HEK293 (cell line): ENCODE results near the gene LRBA.

ENCODE experiments used
- CTCF ChIA-PET: fragments of 350-600 bp; formaldehyde crosslinking; extraction: SDS; loops from one replicate; lab custom pipeline; 2021; ENCODE audit warnings: antibody characterized with exemption; lab: Yijun Ruan, JAX
- POLR2A ChIA-PET: fragments of 300-600 bp; formaldehyde crosslinking; extraction: SDS; loops from one replicate; lab custom pipeline; 2020; ENCODE audit warnings: antibody characterized with exemption, inconsistent platforms; lab: Yijun Ruan, JAX
- H3K27ac ChIP-seq: fragments of 200-500 bp; sonication (Bioruptor generic); 2 replicates; pipeline ENCODE4 v1.5.1; 2014; ENCODE audit warnings: low read depth, low read length, control low read depth, inconsistent platforms; ENCODE audit errors: extremely low read depth
- H3K36me3 ChIP-seq, 2 experiments: fragments of 200-500 bp in 1 of 2; sonication (Bioruptor generic) in 1 of 2; 1 replicate in 1 of 2; 2 replicates in 1 of 2; pipeline ENCODE4 v1.5.1; 2014 to 2017; ENCODE audit warnings: inconsistent platforms in 2 of 2, low read length in 2 of 2; ENCODE audit not compliant: control insufficient read depth in 2 of 2, insufficient read depth in 1 of 2
- H3K4me1 ChIP-seq: fragments of 200-500 bp; sonication (Bioruptor generic); 2 replicates; pipeline ENCODE4 v1.5.1; 2014; ENCODE audit warnings: mild to moderate bottlenecking, low read length, inconsistent platforms; ENCODE audit not compliant: control insufficient read depth, insufficient read depth
- H3K4me3 ChIP-seq: 2 replicates; pipeline ENCODE4 v1.5.1; 2011; ENCODE audit warnings: low read depth, mild to moderate bottlenecking, control low read depth, low read length, moderate library complexity
- H3K9me3 ChIP-seq: fragments of 200-500 bp; sonication (Bioruptor generic); 2 replicates; pipeline ENCODE4 v1.5.1; 2014; ENCODE audit warnings: low read depth, low read length, inconsistent platforms; ENCODE audit not compliant: control insufficient read depth, insufficient read depth
- BCL11B ChIP-seq: fragments of 450-650 bp; formaldehyde crosslinking; IDR thresholded peaks from 2 replicates; pipeline ENCODE4 v1.5.1; 2016; ENCODE audit warnings: low read depth, missing biosample characterization, missing genetic modification characterization
- GLI4 ChIP-seq: fragments of 450-650 bp; formaldehyde crosslinking; IDR thresholded peaks from 2 replicates; pipeline ENCODE4 v1.5.1; 2016; ENCODE audit warnings: missing biosample characterization, missing genetic modification characterization
- KLF9 ChIP-seq: fragments of 450-650 bp; formaldehyde crosslinking; IDR thresholded peaks from 2 replicates; pipeline ENCODE4 v1.5.1; 2016; ENCODE audit warnings: missing biosample characterization, missing genetic modification characterization, low read depth
- ZBTB1 ChIP-seq: fragments of 450-650 bp; formaldehyde crosslinking; IDR thresholded peaks from 2 replicates; pipeline ENCODE4 v1.5.1; 2016; ENCODE audit warnings: missing biosample characterization, missing genetic modification characterization
- ZBTB7A ChIP-seq: fragments of 450-650 bp; formaldehyde crosslinking; IDR thresholded peaks from 2 replicates; pipeline ENCODE4 v1.5.1; 2016; ENCODE audit warnings: low read depth, missing biosample characterization, missing genetic modification characterization
- ZFP41 ChIP-seq: fragments of 450-650 bp; formaldehyde crosslinking; IDR thresholded peaks from 2 replicates; pipeline ENCODE4 v1.5.1; 2016; ENCODE audit warnings: missing biosample characterization, missing genetic modification characterization, borderline replicate concordance
- ZFP69B ChIP-seq: fragments of 450-650 bp; formaldehyde crosslinking; IDR thresholded peaks from 2 replicates; pipeline ENCODE4 v1.5.1; 2016; ENCODE audit warnings: missing biosample characterization, missing genetic modification characterization
- ZNF214 ChIP-seq: fragments of 450-650 bp; formaldehyde crosslinking; IDR thresholded peaks from 2 replicates; pipeline ENCODE4 v1.5.1; 2017; ENCODE audit warnings: missing biosample characterization, mild to moderate bottlenecking, missing genetic modification characterization, borderline replicate concordance
- ZNF239 ChIP-seq: fragments of 450-650 bp; formaldehyde crosslinking; IDR thresholded peaks from 2 replicates; pipeline ENCODE4 v1.5.1; 2016; ENCODE audit warnings: missing biosample characterization, missing genetic modification characterization
- ZNF248 ChIP-seq: fragments of 450-650 bp; formaldehyde crosslinking; IDR thresholded peaks from 2 replicates; pipeline ENCODE4 v1.5.1; 2017; ENCODE audit warnings: missing biosample characterization, missing genetic modification characterization
- ZNF501 ChIP-seq: fragments of 450-650 bp; formaldehyde crosslinking; IDR thresholded peaks from 2 replicates; pipeline ENCODE4 v1.5.1; 2016; ENCODE audit warnings: missing biosample characterization, missing genetic modification characterization
- ZNF560 ChIP-seq: fragments of 450-650 bp; formaldehyde crosslinking; IDR thresholded peaks from 2 replicates; pipeline ENCODE4 v1.5.1; 2017; ENCODE audit warnings: missing biosample characterization, missing genetic modification characterization, borderline replicate concordance
- ZNF596 ChIP-seq: fragments of 450-650 bp; IDR thresholded peaks from 2 replicates; pipeline ENCODE4 v1.5.0; 2018; ENCODE audit warnings: missing biosample characterization, mild to moderate bottlenecking, missing genetic modification characterization, moderate library complexity
- ZNF621 ChIP-seq: fragments of 450-650 bp; formaldehyde crosslinking; IDR thresholded peaks from 2 replicates; pipeline ENCODE4 v1.5.1; 2017; ENCODE audit warnings: missing biosample characterization, missing genetic modification characterization
- ZXDB ChIP-seq: fragments of 450-650 bp; formaldehyde crosslinking; IDR thresholded peaks from 2 replicates; pipeline ENCODE4 v1.5.1; 2016; ENCODE audit warnings: missing biosample characterization, missing genetic modification characterization
- TF ChIP-seq, protein P1 (sequence below): fragments of 450-650 bp; formaldehyde crosslinking; optimal IDR thresholded peaks from 2 replicates; pipeline ENCODE3; 2016; ENCODE audit warnings: missing biosample characterization, mild to moderate bottlenecking, missing genetic modification characterization
- TF ChIP-seq, protein P2 (sequence below): fragments of 450-650 bp; formaldehyde crosslinking; IDR thresholded peaks from 2 replicates; pipeline ENCODE4 v1.5.1; 2016; ENCODE audit warnings: missing biosample characterization, missing genetic modification characterization
- TF ChIP-seq, protein P3 (sequence below): fragments of 450-650 bp; formaldehyde crosslinking; IDR thresholded peaks from 2 replicates; pipeline ENCODE4 v1.5.1; 2016; ENCODE audit warnings: missing biosample characterization, missing genetic modification characterization
- TF ChIP-seq, protein P4 (sequence below): IDR thresholded peaks from 2 replicates; pipeline ENCODE4 v1.6.1; 2011; ENCODE audit warnings: mild to moderate bottlenecking, low read depth, low read length, borderline replicate concordance
- TF ChIP-seq, protein P5 (sequence below): fragments of 450-650 bp; formaldehyde crosslinking; IDR thresholded peaks from 2 replicates; pipeline ENCODE4; 2016; ENCODE audit warnings: missing biosample characterization, missing genetic modification characterization

The LRBA gene

DNA sequence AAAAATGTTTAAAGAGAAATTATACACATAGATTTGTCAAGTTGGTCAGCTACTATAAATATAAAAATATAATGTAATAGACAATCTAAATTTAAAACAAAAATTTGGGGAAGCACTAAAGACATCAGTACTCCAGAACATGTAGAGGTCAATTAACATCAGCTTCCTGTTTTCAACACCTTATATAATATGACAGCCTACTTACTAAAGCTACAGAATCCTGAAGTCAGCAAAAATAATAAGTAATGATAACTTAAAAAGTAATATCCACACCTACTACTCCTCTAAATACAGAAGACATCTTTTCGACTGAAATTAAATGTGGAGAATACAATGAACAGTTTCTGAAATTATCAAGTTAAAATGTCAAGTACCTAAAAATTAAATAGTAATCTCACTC, 118.6 kb downstream of the LRBA start:
- H3K4me3 ChIP-seq: no peak overlapping the region
- POLR2A ChIA-PET: no interaction called here
- no peak overlapping the region for H3K27ac ChIP-seq
- H3K9me3 ChIP-seq: no peaks in the 10 kb centered on the region
- no peaks in the 10 kb centered on the region for H3K4me1 ChIP-seq
- TF ChIP-seq, protein P1, sequence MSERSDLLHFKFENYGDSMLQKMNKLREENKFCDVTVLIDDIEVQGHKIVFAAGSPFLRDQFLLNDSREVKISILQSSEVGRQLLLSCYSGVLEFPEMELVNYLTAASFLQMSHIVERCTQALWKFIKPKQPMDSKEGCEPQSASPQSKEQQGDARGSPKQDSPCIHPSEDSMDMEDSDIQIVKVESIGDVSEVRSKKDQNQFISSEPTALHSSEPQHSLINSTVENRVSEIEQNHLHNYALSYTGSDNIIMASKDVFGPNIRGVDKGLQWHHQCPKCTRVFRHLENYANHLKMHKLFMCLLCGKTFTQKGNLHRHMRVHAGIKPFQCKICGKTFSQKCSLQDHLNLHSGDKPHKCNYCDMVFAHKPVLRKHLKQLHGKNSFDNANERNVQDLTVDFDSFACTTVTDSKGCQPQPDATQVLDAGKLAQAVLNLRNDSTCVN (tag by site-specific recombination): no peak
- TF ChIP-seq ZFP69B (tag by site-specific recombination): no peak
- TF ChIP-seq, protein P2, sequence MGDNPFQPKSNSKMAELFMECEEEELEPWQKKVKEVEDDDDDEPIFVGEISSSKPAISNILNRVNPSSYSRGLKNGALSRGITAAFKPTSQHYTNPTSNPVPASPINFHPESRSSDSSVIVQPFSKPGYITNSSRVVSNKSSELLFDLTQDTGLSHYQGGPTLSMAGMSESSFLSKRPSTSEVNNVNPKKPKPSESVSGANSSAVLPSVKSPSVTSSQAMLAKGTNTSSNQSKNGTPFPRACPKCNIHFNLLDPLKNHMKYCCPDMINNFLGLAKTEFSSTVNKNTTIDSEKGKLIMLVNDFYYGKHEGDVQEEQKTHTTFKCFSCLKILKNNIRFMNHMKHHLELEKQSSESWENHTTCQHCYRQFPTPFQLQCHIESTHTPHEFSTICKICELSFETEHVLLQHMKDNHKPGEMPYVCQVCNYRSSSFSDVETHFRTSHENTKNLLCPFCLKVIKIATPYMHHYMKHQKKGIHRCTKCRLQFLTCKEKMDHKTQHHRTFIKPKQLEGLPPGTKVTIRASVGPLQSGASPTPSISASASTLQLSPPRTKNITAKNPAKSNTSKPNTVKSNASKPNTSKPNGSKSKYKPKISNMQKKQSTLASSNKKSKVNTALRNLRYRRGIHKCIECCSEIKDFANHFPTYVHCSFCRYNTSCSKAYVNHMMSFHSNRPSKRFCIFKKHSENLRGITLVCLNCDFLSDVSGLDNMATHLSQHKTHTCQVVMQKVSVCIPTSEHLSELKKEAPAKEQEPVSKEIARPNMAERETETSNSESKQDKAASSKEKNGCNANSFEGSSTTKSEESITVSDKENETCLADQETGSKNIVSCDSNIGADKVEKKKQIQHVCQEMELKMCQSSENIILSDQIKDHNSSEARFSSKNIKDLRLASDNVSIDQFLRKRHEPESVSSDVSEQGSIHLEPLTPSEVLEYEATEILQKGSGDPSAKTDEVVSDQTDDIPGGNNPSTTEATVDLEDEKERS (tag by site-specific recombination): no peak
- CTCF ChIA-PET: no interaction called here
- peaks cover 0 to 18% of the 10 kb centered on the region in 2 experiments; a peak in 2 of 3 replicates for H3K36me3 ChIP-seq

DNA sequence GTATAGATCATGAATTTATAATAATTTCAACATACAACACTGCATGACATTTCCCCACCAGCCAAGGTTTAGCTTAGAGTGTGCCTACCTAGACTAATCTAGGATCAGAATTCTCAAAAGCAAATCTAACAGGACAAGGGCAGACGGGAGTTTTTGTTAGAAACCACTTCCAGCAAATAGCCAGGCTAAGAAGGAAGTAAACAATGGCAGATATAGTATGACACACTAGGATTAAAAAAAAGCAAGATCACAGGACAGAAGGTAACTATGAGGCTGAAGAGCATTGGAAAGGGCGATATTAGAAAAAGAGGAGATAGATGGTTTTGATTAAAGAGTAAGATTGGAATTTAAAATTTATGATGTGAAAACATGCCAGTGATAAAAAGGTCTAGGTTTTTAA, 124.8 kb downstream of the LRBA start:
- TF ChIP-seq ZNF596 (tag by site-specific recombination) (no peak), ZXDB (tag by site-specific recombination) (no peak), ZNF239 (tag by site-specific recombination) (no peak), ZBTB7A (tag by site-specific recombination) (no peak), ZNF560 (no peak), BCL11B (tag by site-specific recombination) (no peak), KLF9 (tag by site-specific recombination) (no peak), ZBTB1 (no peak), ZNF248 (tag by site-specific recombination) (no peak), ZFP41 (tag by site-specific recombination) (no peak), ZNF501 (tag by site-specific recombination) (no peak), ZNF214 (tag by site-specific recombination) (no peak), ZNF621 (tag by site-specific recombination) (no peak), GLI4 (no peak)
- TF ChIP-seq, protein P3, sequence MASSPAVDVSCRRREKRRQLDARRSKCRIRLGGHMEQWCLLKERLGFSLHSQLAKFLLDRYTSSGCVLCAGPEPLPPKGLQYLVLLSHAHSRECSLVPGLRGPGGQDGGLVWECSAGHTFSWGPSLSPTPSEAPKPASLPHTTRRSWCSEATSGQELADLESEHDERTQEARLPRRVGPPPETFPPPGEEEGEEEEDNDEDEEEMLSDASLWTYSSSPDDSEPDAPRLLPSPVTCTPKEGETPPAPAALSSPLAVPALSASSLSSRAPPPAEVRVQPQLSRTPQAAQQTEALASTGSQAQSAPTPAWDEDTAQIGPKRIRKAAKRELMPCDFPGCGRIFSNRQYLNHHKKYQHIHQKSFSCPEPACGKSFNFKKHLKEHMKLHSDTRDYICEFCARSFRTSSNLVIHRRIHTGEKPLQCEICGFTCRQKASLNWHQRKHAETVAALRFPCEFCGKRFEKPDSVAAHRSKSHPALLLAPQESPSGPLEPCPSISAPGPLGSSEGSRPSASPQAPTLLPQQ (tag by site-specific recombination): no peak
- TF ChIP-seq, protein P4, sequence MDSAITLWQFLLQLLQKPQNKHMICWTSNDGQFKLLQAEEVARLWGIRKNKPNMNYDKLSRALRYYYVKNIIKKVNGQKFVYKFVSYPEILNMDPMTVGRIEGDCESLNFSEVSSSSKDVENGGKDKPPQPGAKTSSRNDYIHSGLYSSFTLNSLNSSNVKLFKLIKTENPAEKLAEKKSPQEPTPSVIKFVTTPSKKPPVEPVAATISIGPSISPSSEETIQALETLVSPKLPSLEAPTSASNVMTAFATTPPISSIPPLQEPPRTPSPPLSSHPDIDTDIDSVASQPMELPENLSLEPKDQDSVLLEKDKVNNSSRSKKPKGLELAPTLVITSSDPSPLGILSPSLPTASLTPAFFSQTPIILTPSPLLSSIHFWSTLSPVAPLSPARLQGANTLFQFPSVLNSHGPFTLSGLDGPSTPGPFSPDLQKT: no peak
- TF ChIP-seq, protein P5, sequence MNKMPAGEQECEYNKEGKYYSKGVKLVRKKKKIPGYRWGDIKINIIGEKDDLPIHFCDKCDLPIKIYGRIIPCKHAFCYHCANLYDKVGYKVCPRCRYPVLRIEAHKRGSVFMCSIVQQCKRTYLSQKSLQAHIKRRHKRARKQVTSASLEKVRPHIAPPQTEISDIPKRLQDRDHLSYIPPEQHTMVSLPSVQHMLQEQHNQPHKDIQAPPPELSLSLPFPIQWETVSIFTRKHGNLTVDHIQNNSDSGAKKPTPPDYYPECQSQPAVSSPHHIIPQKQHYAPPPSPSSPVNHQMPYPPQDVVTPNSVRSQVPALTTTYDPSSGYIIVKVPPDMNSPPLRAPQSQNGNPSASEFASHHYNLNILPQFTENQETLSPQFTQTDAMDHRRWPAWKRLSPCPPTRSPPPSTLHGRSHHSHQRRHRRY: no peak
- ChIA-PET POLR2A (no interaction called here), CTCF (interaction anchor here (0.7 kb wide), 1 partner anchor 140 kb away, joined by 6 read pairs; no protein-coding TSS in a partner anchor)
- peaks cover 0 to 3% of the 10 kb centered on the region in 2 experiments; a peak in 1 of 3 replicates for H3K36me3 ChIP-seq
- no peak overlapping the region for H3K4me3 ChIP-seq
- no peaks in the 10 kb centered on the region for H3K4me1 ChIP-seq
- no peak overlapping the region for H3K27ac ChIP-seq
- H3K9me3 ChIP-seq: no peaks in the 10 kb centered on the region
